NOMO-1 (cell line): ENCODE results near the gene CLDN8.

ENCODE experiments used
- DNase-seq, 2 experiments: peaks; one replicate each; lab custom pipeline; 2025; ENCODE audit not compliant: unreplicated experiment in 2 of 2; lab: John Stamatoyannopoulos, UW

CLDN8 gene

GRCh38 chr21:30216041-30216723 is at the start of gene CLDN8:
TSS of gene CLDN8 (minus strand) at chr21:30216097. CDS start at chr21:30215925, 172 bp downstream.
- DNase-seq, result no peak

- DNase-seq, result peak in 1 of 2 experiments; percentile 1
These were observed 41.9 kb upstream of the CLDN8 start for GRCh38 chr21:30257773-30258172.

- no peak for DNase-seq
These were observed 40.2 kb upstream of the CLDN8 start for GRCh38 chr21:30256100-30256499.

GRCh38 chr21:30255679-30256078 is 39.8 kb upstream of the CLDN8 start:
- DNase-seq, result no peak

- DNase-seq, result no peak
These were observed 35.9 kb upstream of the CLDN8 start for GRCh38 chr21:30251781-30252180.

- DNase-seq, result no peak
These were observed 34.0 kb upstream of the CLDN8 start for GRCh38 chr21:30249936-30250335.

GRCh38 chr21:30248844-30249243 is 32.9 kb upstream of the CLDN8 start:
- no peak for DNase-seq

GRCh38 chr21:30245061-30245460 is 29.2 kb upstream of the CLDN8 start:
- no peak for DNase-seq

- DNase-seq, result no peak
These were observed 27.8 kb upstream of the CLDN8 start for GRCh38 chr21:30243691-30244090.

- no peak for DNase-seq
These were observed 24.8 kb upstream of the CLDN8 start for GRCh38 chr21:30240661-30241060.

GRCh38 chr21:30238168-30238567 is 22.3 kb upstream of the CLDN8 start:
- DNase-seq, result no peak

GRCh38 chr21:30234643-30235042 is 18.7 kb upstream of the CLDN8 start:
- peak in 1 of 2 experiments; percentile 7 for DNase-seq

- no peak for DNase-seq
These were observed 18.2 kb upstream of the CLDN8 start for GRCh38 chr21:30234050-30234449.

GRCh38 chr21:30233228-30234020 is 17.5 kb upstream of the CLDN8 start:
- no peak for DNase-seq

GRCh38 chr21:30232011-30232410 is 16.1 kb upstream of the CLDN8 start:
- no peak for DNase-seq

GRCh38 chr21:30227633-30228404 is 11.9 kb upstream of the CLDN8 start:
- DNase-seq, result peak; percentile 52 to 89

- DNase-seq, result no peak
These were observed 11.2 kb upstream of the CLDN8 start for GRCh38 chr21:30227128-30227527.

- DNase-seq, result no peak
These were observed 7.7 kb upstream of the CLDN8 start for GRCh38 chr21:30223596-30223995.

- DNase-seq, result no peak
These were observed 6.8 kb upstream of the CLDN8 start for GRCh38 chr21:30222724-30223123.

- DNase-seq, result no peak
These were observed 4.8 kb downstream of the CLDN8 start for GRCh38 chr21:30211071-30211470.

GRCh38 chr21:30209601-30210000 is 6.3 kb downstream of the CLDN8 start:
- DNase-seq, result no peak

- no peak for DNase-seq
These were observed 8.7 kb downstream of the CLDN8 start for GRCh38 chr21:30207252-30207579.
